ENCODE data around the gene S1PR1.
"Not testable (repeated sequence)": the region's sequence is repeated elsewhere in the genome, so short reads cannot be mapped to it uniquely, and the experiment has no call there.

The S1PR1 gene

DNA sequence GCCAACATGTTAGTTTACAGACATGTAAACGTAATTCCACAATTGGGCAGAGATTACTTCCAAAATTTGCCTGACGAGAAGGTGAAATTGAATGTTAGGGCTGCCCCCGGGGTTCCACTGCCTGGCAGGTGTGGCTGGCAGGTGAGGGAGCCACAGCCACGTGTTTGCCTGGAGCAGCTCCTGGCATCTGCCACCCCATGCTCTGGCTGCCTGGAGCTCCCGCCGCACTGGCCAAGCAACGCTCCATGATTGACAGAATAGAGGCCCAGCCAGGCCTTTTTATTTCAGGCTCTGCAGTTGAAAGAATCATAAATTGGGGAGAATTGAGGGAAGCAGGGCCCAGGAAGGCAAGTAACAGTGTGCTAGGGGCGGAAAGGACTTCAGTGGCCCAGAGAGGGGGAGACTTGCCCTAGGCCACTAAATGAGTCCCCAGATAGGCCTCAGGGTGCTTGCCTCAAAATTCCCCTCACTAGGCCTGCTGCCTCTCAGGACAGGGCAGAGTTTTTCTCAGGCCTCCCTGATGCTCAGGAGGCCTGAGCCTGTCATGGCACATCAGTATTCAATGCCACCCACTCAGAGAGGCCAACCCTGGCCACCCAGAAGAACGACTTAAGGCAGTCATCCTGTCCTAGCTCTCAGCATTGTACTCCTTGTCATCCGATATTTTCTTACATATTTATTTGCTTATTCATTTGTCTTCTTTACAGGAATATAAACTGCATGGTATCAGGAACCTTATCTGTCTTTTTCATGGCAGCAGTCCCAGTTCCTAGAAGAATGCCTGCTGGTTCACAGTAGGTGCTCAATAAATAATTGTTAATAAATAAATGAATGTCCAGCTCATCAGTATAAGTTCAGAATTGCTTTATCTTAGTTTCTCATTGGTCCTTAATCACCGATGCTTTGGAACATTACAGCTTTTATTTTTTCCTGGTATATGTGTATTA is 16.6 kb upstream of the S1PR1 start:
- no peak for FAIRE-seq
- DNase-seq (ENCODE audit: insufficient read length, low spot score), result no peak

- no peak for FAIRE-seq
- DNase-seq (ENCODE audit: insufficient read length, low spot score), result no peak
Observed at GRCh38 chr1:101220906-101221305, 15.9 kb upstream of the S1PR1 start.

GRCh38 chr1:101221945-101222429 is 14.8 kb upstream of the S1PR1 start:
- FAIRE-seq, result no peak

GRCh38 chr1:101227837-101228236 is 9.0 kb upstream of the S1PR1 start:
- DNase-seq (ENCODE audit: insufficient read length, low spot score) (no peak), FAIRE-seq (no peak)

More at GRCh38 chr1:101221945-101222429, 14.8 kb upstream of the S1PR1 start:
- no peak for DNase-seq (ENCODE audit: insufficient read length, low spot score)

DNA sequence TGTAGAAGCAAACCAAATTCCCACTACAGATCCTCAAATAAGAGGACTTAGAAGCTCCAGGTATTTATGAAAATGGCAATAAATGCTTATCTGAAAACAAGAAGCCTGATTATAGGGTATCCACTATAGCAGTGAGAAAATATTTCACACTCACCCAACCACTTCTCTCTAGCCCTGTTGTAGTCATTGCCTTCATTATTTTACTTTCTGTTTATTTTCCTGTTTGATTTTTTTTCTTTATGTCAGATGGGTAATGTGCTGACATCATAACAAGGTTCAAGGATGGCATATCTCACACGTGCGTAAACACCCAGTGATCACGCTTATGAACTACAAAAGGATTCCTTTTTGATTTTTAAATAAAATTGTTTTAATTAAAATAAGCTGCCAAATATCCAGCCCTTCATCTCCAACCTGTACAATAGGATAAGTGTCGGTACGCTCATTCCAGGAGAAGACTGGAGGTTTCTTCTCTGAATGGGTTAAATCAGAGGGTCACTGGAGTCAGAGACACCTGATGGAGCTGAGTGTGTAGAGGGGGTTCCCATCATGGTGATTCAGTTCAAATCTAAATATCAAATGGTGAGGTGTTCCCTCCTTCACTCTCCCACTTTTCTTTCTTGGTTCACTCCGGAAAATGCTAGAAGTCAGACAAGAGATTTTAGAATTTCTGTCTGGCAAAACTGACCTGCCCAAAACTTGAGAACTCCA is 8.2 kb upstream of the S1PR1 start:
- DNase-seq (ENCODE audit: insufficient read length, low spot score) (no peak), FAIRE-seq (no peak)

- DNase-seq (ENCODE audit: insufficient read length, low spot score); FAIRE-seq: not testable (repeated sequence)
Observed at GRCh38 chr1:101232182-101232581, 4.6 kb upstream of the S1PR1 start.

DNA sequence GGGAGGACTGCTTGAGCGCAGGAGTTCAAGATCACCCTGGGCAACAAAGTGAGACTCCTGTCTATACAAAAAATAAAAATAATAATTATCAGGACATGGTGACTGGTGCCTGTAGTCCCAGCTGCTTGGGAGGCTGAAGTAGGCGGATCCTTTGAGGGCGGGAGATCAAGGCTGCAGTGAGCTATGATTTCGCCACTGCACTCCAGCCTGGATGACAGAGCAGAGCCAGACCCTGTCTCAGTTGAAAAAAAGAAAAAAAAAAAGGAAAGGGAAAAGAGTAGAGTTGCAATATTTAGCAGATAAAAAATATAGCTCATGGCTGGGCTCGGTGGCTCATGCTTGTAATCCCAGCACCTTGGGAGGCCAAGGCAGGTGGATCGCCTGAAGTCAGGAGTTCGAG is 3.3 kb upstream of the S1PR1 start:
- DNase-seq (ENCODE audit: insufficient read length, low spot score), result no peak
- FAIRE-seq, result no peak

DNA sequence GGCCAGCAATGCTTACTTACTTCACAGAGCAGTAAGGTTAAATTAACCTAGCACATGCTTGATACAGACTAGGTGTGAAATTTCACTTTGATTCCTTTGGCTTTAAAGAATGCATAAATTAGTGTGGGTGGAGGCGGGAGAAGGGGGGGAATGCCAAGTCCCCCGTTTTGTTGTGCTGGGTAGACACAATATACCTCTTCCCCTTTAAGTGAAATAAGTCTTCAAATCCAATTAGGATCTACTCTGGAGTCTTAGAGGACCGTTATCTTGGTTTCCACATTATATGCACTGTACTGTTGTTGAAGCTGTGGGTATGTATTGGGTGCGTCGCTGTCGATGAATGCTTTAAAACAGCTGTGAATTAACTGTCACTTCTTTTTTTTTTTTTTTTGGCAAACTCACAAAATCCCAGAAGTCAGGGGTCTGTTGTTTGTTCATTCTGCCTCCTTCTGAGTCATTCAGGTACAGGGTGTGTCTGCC is 1.6 kb upstream of the S1PR1 start:
- DNase-seq (ENCODE audit: insufficient read length, low spot score) (no peak), FAIRE-seq (no peak)

DNA sequence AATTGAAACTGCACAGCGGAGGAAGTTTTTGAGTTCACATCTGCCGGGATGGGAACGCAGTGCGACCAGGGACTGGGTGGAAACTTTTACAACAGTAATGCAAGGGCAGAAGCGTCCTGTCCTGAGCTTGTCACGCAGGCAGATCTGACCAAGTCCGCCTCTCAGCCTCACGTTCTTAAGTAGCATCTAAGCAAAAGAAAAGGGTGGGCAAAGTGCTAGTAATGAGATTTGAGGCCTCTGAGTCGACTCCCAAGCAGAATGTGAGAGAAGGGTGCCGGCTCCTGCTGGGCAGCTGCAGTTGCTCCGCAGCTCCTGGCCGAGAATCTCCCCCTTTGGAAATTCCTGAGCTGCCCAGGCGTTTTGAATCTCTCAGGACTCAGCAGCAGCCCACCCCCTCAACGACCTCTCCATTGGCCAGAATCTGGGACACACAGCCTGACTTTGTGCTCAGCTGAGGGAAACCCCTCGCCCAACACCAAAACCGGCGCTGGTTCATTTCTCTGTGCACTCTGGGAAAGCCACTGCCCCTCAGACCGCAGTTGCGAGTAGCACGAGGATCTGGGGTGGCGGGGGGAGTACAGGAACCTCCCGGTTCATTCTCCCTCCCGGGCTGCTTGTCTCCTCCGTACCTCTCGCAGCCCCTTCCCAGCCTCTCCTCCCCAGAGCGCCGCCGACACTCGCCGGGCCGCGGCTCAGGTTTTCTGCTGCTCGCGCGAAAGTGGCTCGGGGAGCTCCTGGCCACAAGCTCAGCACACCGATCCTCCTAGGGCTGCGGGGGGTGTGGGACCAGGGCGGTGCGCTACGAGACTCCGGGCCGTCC is 913 bp upstream of the S1PR1 start:
- FAIRE-seq, result no peak
- DNase-seq (ENCODE audit: insufficient read length, low spot score), result no peak

DNA sequence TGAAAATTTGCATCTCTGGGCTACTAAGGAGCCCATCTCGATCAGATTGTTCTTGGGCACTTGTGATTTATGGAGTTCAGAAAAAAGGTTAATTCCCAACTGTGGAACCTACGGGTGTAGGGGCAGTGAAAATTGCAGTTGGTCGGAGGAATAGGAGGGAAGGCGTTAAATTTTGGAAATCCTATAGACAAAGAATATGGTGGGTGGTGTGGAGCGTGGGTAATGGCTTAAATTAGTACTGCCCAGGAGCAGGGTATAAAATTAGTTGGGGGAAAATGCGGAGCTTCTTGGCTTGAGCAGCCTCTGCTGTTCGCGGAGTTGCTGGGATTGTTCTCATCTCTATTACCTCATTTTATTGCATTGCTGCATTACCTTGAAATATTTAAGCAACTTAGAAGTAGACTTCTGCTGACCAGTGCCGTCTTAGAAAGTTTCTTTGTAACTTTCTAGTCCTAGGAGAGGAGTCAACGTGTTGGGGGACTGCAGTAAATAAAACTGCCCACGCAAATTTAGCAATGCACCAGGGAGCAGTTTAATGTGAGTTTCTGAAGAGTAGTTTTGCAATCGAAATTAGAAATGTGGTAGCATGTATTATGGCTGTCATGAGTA is 514 bp downstream of the S1PR1 start:
- no peak for DNase-seq (ENCODE audit: insufficient read length, low spot score)
- FAIRE-seq, result no peak

- DNase-seq (ENCODE audit: insufficient read length, low spot score) (no peak), FAIRE-seq (no peak)
Observed at GRCh38 chr1:101238031-101238628, 1.3 kb downstream of the S1PR1 start.

GRCh38 chr1:101238681-101239094 is 1.9 kb downstream of the S1PR1 start:
- FAIRE-seq (no peak), DNase-seq (ENCODE audit: insufficient read length, low spot score) (peak; percentile 59)

DNA sequence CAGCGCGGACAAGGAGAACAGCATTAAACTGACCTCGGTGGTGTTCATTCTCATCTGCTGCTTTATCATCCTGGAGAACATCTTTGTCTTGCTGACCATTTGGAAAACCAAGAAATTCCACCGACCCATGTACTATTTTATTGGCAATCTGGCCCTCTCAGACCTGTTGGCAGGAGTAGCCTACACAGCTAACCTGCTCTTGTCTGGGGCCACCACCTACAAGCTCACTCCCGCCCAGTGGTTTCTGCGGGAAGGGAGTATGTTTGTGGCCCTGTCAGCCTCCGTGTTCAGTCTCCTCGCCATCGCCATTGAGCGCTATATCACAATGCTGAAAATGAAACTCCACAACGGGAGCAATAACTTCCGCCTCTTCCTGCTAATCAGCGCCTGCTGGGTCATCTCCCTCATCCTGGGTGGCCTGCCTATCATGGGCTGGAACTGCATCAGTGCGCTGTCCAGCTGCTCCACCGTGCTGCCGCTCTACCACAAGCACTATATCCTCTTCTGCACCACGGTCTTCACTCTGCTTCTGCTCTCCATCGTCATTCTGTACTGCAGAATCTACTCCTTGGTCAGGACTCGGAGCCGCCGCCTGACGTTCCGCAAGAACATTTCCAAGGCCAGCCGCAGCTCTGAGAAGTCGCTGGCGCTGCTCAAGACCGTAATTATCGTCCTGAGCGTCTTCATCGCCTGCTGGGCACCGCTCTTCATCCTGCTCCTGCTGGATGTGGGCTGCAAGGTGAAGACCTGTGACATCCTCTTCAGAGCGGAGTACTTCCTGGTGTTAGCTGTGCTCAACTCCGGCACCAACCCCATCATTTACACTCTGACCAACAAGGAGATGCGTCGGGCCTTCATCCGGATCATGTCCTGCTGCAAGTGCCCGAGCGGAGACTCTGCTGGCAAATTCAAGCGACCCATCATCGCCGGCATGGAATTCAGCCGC is 2.5 kb downstream of the S1PR1 start:
- DNase-seq (ENCODE audit: insufficient read length, low spot score) (no peak), FAIRE-seq (no peak)

DNA sequence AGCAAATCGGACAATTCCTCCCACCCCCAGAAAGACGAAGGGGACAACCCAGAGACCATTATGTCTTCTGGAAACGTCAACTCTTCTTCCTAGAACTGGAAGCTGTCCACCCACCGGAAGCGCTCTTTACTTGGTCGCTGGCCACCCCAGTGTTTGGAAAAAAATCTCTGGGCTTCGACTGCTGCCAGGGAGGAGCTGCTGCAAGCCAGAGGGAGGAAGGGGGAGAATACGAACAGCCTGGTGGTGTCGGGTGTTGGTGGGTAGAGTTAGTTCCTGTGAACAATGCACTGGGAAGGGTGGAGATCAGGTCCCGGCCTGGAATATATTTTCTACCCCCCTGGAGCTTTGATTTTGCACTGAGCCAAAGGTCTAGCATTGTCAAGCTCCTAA is 3.2 kb downstream of the S1PR1 start:
- no peak for FAIRE-seq
- DNase-seq (ENCODE audit: insufficient read length, low spot score), result no peak

- DNase-seq (ENCODE audit: insufficient read length, low spot score), result no peak
- FAIRE-seq, result no peak
Observed at GRCh38 chr1:101241485-101242225, 4.8 kb downstream of the S1PR1 start.

DNA sequence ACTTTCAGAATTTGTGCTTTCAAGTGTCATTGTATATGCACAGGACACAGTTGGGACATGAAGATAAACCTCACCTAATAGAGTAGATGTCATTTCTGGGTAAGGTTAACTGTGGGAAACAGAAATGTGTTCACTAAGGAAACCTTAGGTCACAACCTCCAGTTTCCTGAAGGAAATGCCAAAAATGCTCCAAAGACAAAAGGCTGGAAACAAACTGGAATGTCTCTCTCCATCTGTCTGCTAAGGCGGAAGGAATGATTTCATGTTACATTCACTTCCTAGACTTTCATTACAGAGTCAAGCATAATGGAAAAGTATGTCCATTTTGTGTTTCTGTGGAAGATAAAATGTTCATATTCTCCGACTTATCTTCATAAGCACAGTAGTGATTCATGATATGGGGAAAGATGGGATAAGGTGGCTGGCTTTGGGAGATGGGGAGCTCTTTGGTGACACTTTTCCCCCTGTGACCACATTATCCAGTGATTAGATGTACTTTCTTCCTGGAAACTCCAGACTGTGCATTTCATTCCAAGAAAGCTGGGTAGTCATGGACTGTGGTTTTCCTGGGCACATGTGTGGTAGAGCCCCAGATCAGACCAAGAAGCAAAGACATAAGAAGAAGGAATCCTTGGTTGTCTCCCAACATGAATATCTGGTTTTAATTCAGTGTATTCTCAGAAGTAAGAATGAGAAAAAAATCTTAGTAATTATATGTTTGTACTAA is 5.7 kb downstream of the S1PR1 start:
- no peak for FAIRE-seq

GRCh38 chr1:101243751-101244150 is 6.9 kb downstream of the S1PR1 start:
- DNase-seq (ENCODE audit: insufficient read length, low spot score) (no peak), FAIRE-seq (no peak)

More for the DNA sequence above, 5.7 kb downstream of the S1PR1 start:
- no peak for DNase-seq (ENCODE audit: insufficient read length, low spot score)

Measured in HTR-8/SVneo (cell line).